Measurements from ENCODE around the gene ZNF726.
"Not testable (repeated sequence)": the region's sequence is repeated elsewhere in the genome, so short reads cannot be mapped to it uniquely, and the experiment has no call there.

The ZNF726 gene

DNA sequence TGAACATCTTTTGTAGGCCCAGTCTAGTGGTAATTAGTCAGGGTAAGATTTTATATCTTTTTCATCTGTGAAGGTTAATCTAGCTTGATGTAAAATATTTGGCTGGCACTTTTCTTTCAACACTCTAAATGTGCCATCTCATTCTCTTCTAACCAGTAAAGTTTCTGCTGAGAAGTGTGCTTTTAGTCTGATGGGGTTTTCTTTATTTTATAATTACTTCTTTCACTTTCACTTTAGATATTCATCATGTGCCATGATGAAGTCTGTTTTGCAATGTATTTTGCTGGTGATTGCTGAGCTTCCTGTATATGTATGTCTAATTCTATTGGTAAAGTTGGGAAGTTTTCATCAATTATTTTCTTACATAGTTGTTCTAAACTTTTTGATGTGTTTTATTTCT, 31.9 kb downstream of the ZNF726 start:
- H3K4me3 ChIP-seq (ENCODE audit: low read depth in 1 of 2, low read length in 1 of 2) = no peak overlapping the region
- H3K36me3 ChIP-seq = no peaks in the 10 kb centered on the region
- H3K9me3 ChIP-seq = peaks cover 5% of the 10 kb centered on the region
- no peak overlapping the region for H3K27ac ChIP-seq
- no peaks in the 10 kb centered on the region for H3K4me1 ChIP-seq (ENCODE audit: control insufficient read depth in 1 of 2, insufficient read depth in 1 of 2, low read depth in 1 of 2, low read length in 1 of 2)
- no peak for TF ChIP-seq CTCF (IDR thresholded peaks at IDR 0.05)
- H3K27me3 ChIP-seq = no peaks in the 10 kb centered on the region

GRCh38 chr19:23949611-23950010, 34.9 kb downstream of the ZNF726 start:
- H3K9me3 ChIP-seq = peaks cover 5% of the 10 kb centered on the region
- H3K27ac ChIP-seq = no peak overlapping the region
- H3K4me1 ChIP-seq (ENCODE audit: control insufficient read depth in 1 of 2, insufficient read depth in 1 of 2, low read depth in 1 of 2, low read length in 1 of 2) = no peaks in the 10 kb centered on the region
- H3K27me3 ChIP-seq = no peaks in the 10 kb centered on the region
- H3K4me3 ChIP-seq (ENCODE audit: low read depth in 1 of 2, low read length in 1 of 2) = no peak overlapping the region
- H3K36me3 ChIP-seq = no peaks in the 10 kb centered on the region
- no peak for TF ChIP-seq CTCF (IDR thresholded peaks at IDR 0.05)

- Histone ChIP-seq H3K27me3 (no peaks in the 10 kb centered on the region), H3K36me3 (no peaks in the 10 kb centered on the region), H3K4me1 (ENCODE audit: control insufficient read depth in 1 of 2, insufficient read depth in 1 of 2, low read depth in 1 of 2, low read length in 1 of 2) (no peaks in the 10 kb centered on the region)
These were observed 41.4 kb downstream of the ZNF726 start for GRCh38 chr19:23956051-23956450.

GRCh38 chr19:23957660-23958281, 43.1 kb downstream of the ZNF726 start:
- Histone ChIP-seq H3K4me1 (ENCODE audit: control insufficient read depth in 1 of 2, insufficient read depth in 1 of 2, low read depth in 1 of 2, low read length in 1 of 2) (no peaks in the 10 kb centered on the region), H3K27ac (no peak overlapping the region), H3K9me3 (peaks cover 14% of the 10 kb centered on the region), H3K36me3 (no peaks in the 10 kb centered on the region), H3K27me3 (no peaks in the 10 kb centered on the region), H3K4me3 (ENCODE audit: low read depth in 1 of 2, low read length in 1 of 2) (no peak overlapping the region)
- no peak for TF ChIP-seq CTCF (IDR thresholded peaks at IDR 0.05)

More at GRCh38 chr19:23956051-23956450, 41.4 kb downstream of the ZNF726 start:
- TF ChIP-seq CTCF (IDR thresholded peaks at IDR 0.05) = no peak
- Histone ChIP-seq H3K9me3 (peaks cover 14% of the 10 kb centered on the region), H3K4me3 (ENCODE audit: low read depth in 1 of 2, low read length in 1 of 2) (no peak overlapping the region), H3K27ac (no peak overlapping the region)

DNA sequence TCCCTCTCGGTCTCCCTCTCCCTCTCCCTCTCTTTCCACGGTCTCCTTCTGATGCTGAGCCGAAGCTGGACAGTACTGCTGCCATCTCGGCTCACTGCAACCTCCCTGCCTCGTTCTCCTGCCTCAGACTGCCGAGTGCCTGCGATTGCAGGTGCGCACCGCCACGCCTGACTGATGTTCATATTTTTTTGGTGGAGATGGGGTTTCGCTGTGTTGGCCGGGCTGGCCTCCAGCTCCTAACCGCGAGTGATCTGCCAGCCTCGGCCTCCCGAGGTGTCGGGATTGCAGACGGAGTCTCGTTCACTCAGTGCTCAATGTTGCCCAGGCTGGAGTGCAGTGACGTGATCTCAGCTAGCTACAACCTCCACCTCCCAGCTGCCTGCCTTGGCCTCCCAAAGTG, 48.7 kb downstream of the ZNF726 start:
- not testable (repeated sequence) for H3K4me3 ChIP-seq (ENCODE audit: low read depth in 1 of 2, low read length in 1 of 2); H3K4me1 ChIP-seq (ENCODE audit: control insufficient read depth in 1 of 2, insufficient read depth in 1 of 2, low read depth in 1 of 2, low read length in 1 of 2); H3K9me3 ChIP-seq; H3K27ac ChIP-seq; H3K27me3 ChIP-seq; H3K36me3 ChIP-seq

GRCh38 chr19:23963881-23964280, 49.2 kb downstream of the ZNF726 start:
- not testable (repeated sequence) for H3K27me3 ChIP-seq; H3K36me3 ChIP-seq; H3K4me1 ChIP-seq (ENCODE audit: control insufficient read depth in 1 of 2, insufficient read depth in 1 of 2, low read depth in 1 of 2, low read length in 1 of 2); H3K27ac ChIP-seq; H3K4me3 ChIP-seq (ENCODE audit: low read depth in 1 of 2, low read length in 1 of 2); H3K9me3 ChIP-seq

DNA sequence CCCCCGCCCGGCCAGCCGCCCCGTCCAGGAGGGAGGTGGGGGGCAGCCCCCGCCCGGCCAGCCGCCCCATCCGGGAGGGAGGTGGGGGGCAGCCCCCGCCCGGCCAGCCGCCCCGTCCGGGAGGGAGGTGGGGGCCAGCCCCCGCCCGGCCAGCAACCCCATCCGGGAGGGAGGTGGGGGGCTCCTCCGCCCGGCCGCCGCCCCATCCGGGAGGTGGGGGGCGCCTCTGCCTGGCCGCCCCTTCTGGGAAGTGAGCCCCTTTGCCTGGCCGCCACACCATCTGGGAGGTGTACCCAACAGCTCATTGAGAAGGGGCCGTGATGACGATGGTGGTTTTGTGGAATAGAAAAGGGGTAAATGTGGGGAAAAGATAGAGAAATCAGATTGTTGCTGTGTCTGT, 49.6 kb downstream of the ZNF726 start:
- H3K4me3 ChIP-seq (ENCODE audit: low read depth in 1 of 2, low read length in 1 of 2); H3K36me3 ChIP-seq; H3K27me3 ChIP-seq; H3K9me3 ChIP-seq; H3K4me1 ChIP-seq (ENCODE audit: control insufficient read depth in 1 of 2, insufficient read depth in 1 of 2, low read depth in 1 of 2, low read length in 1 of 2); H3K27ac ChIP-seq: not testable (repeated sequence)
